ENCODE measurements around the gene SULT1A3.
"Not testable (repeated sequence)": the region's sequence is repeated elsewhere in the genome, so short reads cannot be mapped to it uniquely, and the experiment has no call there.

The SULT1A3 gene

GRCh38 chr16:30197001-30197400, 2.1 kb upstream of the SULT1A3 start:
- H3K4me1 Mint-ChIP-seq; H3K9me3 Mint-ChIP-seq; H3K27ac Mint-ChIP-seq; H3K27me3 Mint-ChIP-seq; H3K36me3 Mint-ChIP-seq (ENCODE audit: low read depth); DNase-seq; H3K4me3 Mint-ChIP-seq; ATAC-seq: not testable (repeated sequence)

DNA sequence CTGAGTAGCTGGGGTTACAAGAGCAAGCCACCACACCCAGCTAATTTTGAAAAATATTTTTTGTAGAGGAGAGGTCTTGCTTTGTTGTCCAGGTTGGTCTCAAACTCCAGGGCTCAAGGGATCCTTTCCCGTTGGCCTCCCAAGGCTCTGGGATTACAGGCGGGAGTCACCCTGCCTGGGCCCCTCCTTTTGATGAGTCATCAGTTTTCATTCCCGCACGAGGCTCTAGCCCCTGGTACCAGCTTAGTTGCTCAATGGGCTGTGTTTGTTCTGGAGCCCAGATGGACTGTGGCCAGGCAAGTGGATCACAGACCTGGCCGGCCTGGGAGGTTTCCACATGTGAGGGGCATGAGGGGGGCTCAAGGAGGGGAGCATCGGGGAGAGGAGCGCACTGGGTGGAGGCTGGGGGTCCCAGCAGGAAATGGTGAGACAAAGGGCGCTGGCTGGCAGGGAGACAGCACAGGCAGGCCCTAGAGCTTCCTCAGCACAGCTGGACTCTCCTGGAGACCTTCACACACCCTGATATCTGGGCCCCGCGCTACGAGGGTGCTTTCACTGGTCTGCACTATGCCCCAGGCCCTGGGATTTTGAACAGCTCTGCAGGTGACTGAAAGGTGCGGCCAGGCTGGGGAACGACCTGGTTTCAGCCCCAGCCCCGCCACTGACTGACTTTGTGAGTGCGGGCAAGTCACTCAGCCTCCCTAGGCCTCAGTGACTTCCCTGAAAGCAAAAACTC, 721 bp downstream of the SULT1A3 start:
- not testable (repeated sequence) for H3K4me1 Mint-ChIP-seq; H3K4me3 Mint-ChIP-seq; ATAC-seq; H3K9me3 Mint-ChIP-seq; DNase-seq; H3K27ac Mint-ChIP-seq; H3K27me3 Mint-ChIP-seq; H3K36me3 Mint-ChIP-seq (ENCODE audit: low read depth)

DNA sequence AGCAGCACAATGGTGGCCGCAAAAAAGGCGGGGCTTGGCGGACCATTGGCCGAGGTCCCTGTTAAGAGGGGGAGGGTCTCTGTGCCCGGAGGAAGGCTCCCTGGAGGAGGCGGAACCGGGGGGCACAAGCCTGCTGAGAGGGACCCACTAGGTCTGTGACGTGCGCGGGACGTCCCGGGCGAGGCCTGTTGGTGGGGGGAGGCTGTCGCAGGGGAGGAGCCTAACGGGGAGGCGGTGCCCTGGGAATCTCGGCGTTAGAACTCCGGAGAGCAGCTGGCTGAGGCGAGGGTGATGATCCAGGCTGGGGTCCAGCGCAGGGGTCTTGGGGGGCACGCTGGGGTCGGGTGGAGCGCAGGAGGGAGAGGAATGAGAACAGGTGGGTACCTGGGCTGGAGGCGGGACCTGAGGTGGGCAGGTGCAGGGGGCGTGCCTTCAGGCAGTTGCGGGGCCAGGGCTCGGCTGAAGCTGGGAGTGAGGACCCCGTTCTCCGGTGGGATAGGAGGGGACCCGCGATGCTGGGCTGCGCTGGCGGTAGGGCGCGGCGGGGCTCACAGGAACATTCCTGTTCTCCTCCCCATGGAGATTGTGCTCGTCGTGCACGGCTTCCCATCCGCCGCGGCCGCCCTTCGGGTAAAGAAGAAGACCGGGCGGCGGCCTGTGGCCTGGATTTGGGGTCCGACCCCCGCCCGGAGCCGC, 6.6 kb downstream of the SULT1A3 start:
- ATAC-seq, result peak; percentile 27
- H3K4me3 Mint-ChIP-seq; H3K4me1 Mint-ChIP-seq; H3K36me3 Mint-ChIP-seq (ENCODE audit: low read depth); H3K27me3 Mint-ChIP-seq; H3K9me3 Mint-ChIP-seq; H3K27ac Mint-ChIP-seq: not testable (repeated sequence)
- peak; percentile 3 for DNase-seq

DNA sequence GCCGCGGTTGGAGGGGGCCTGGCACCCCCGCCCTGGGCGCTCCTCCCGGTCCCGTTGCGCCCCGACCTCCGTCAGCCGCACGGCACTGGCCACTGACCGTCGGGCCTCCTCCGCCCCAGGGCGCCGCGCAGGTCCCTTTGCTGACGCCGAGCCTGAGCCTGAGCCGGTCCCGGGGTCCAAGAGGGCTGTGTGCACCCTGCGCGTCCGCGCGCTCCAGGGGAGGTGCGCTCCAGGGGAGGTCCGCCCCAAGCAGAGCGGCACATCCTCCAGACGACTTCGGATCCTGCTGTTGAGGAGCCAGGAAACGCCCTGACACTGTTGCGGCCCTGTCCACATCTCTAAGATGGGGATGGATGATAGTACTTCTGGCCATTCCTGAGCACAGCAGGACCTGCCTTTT, 7.2 kb downstream of the SULT1A3 start:
- ATAC-seq, result peak; percentile 42
- DNase-seq; H3K27me3 Mint-ChIP-seq; H3K36me3 Mint-ChIP-seq (ENCODE audit: low read depth); H3K4me3 Mint-ChIP-seq; H3K4me1 Mint-ChIP-seq; H3K27ac Mint-ChIP-seq; H3K9me3 Mint-ChIP-seq: not testable (repeated sequence)

- H3K9me3 Mint-ChIP-seq; H3K27ac Mint-ChIP-seq; H3K27me3 Mint-ChIP-seq; H3K36me3 Mint-ChIP-seq (ENCODE audit: low read depth); H3K4me3 Mint-ChIP-seq; DNase-seq; H3K4me1 Mint-ChIP-seq: not testable (repeated sequence)
- ATAC-seq, result peak; percentile 42
These were observed 8.1 kb downstream of the SULT1A3 start for GRCh38 chr16:30207063-30207704.

- H3K36me3 Mint-ChIP-seq (ENCODE audit: low read depth); H3K27me3 Mint-ChIP-seq; H3K27ac Mint-ChIP-seq; H3K4me3 Mint-ChIP-seq; H3K9me3 Mint-ChIP-seq; ATAC-seq; H3K4me1 Mint-ChIP-seq: not testable (repeated sequence)
- peak; percentile 6 for DNase-seq
These were observed 10.0 kb downstream of the SULT1A3 start for GRCh38 chr16:30209032-30209431.

- not testable (repeated sequence) for H3K36me3 Mint-ChIP-seq (ENCODE audit: low read depth); H3K27ac Mint-ChIP-seq; H3K4me3 Mint-ChIP-seq; H3K4me1 Mint-ChIP-seq; DNase-seq; H3K27me3 Mint-ChIP-seq; H3K9me3 Mint-ChIP-seq
- peak; percentile 29 for ATAC-seq
These were observed 12.4 kb downstream of the SULT1A3 start for GRCh38 chr16:30211414-30211813.

DNA sequence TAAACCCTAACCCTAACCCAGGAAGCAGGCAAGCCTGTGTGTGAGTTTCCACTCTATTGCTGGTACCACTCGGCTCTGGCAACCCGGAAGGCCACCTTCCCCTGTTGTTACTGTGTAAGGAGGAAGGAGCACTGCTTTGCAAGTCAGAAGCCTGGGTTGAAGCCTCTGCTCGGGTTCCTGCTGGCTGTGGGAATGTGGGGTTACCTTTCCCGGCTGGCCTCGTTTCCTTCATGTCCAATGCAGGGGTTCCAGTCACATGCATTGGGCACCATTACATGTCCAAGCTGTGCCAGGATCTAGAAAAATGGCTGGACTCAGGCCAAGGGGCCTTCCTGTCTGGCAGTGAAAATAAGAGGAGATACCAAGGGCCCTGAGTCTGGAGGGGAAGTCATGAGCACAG, 18.0 kb downstream of the SULT1A3 start:
- not testable (repeated sequence) for H3K27ac Mint-ChIP-seq; H3K27me3 Mint-ChIP-seq; H3K4me3 Mint-ChIP-seq; H3K36me3 Mint-ChIP-seq (ENCODE audit: low read depth); H3K9me3 Mint-ChIP-seq; H3K4me1 Mint-ChIP-seq; ATAC-seq; DNase-seq

- not testable (repeated sequence) for ATAC-seq; H3K4me3 Mint-ChIP-seq; H3K27me3 Mint-ChIP-seq; H3K36me3 Mint-ChIP-seq (ENCODE audit: low read depth); DNase-seq; H3K27ac Mint-ChIP-seq; H3K4me1 Mint-ChIP-seq; H3K9me3 Mint-ChIP-seq
These were observed 49.3 kb downstream of the SULT1A3 start, which contains the start of gene NPIPB13 for GRCh38 chr16:30248379-30248778. Gene NPIPB13 (minus strand): TSS chr16:30248479. CDS start chr16:30245573, 2,906 bp downstream.

Measured in activated naive CD8-positive, alpha-beta T cell treated with anti-CD3 and anti-CD28 coated beads, Interleukin-2, amount 50 U/mL, for 24 hours (primary cell).